Brain microvascular endothelial cell (primary cell): ENCODE measurements around the gene SMAD3.
A peak's percentile ranks its signal among the peaks of the same experiment; 100 is the strongest.

Experiments used
- DNase-seq: peaks from one replicate; pipeline ENCODE4 v3.0.0-alpha.2; 2020
- H3K27ac ChIP-seq: fragments of 250-450 bp; sonication (Bioruptor Pico); 2 replicates; pipeline ENCODE4 v1.5.1; 2020; ENCODE audit warnings: mild to moderate bottlenecking, moderate library complexity
- H3K27me3 ChIP-seq: fragments of 250-450 bp; sonication (Bioruptor Pico); replicated peaks from 2 replicates; pipeline ENCODE4 v1.5.1; 2020; ENCODE audit warnings: mild to moderate bottlenecking
- H3K36me3 ChIP-seq: fragments of 250-450 bp; sonication (Bioruptor Pico); replicated peaks from 2 replicates; pipeline ENCODE4 v1.5.1; 2020; ENCODE audit warnings: mild to moderate bottlenecking
- H3K4me3 ChIP-seq: 2 replicates; pipeline ENCODE4 v1.5.1; 2011; ENCODE audit warnings: low read depth, mild to moderate bottlenecking, control low read depth, low read length, moderate library complexity
- CTCF ChIP-seq: IDR thresholded peaks from 2 replicates; pipeline ENCODE4 v1.5.1; 2011; ENCODE audit warnings: low read depth, mild to moderate bottlenecking, moderate library complexity, low read length, control low read depth, inconsistent platforms; ENCODE audit errors: missing control alignments
- in situ Hi-C: cut with HindIII; loops from 2 replicates; pipeline ENCODE4 v1.10.0; 2017; ENCODE audit warnings: low sequenced_read_pairs, low pct_ligation_motif_present

SMAD3 gene

GRCh38 chr15:67095912-67096311 lies 30.5 kb downstream of the SMAD3 start:
- Histone ChIP-seq H3K27ac (peak overlapping the region; percentile 16), H3K27me3 (no peaks in the 10 kb centered on the region), H3K4me3 (no peak overlapping the region), H3K36me3 (peaks cover 79% of the 10 kb centered on the region)
- in situ Hi-C loops: no loop called here
- no peak for TF ChIP-seq CTCF
- DNase-seq: no peak

GRCh38 chr15:67096546-67097294 lies 31.3 kb downstream of the SMAD3 start:
- in situ Hi-C loops: no loop called here
- no peak for TF ChIP-seq CTCF

GRCh38 chr15:67097424-67097823 lies 32.0 kb downstream of the SMAD3 start:
- in situ Hi-C loops: no loop called here
- Histone ChIP-seq H3K36me3 (peaks cover 75% of the 10 kb centered on the region), H3K27me3 (no peaks in the 10 kb centered on the region), H3K4me3 (no peak overlapping the region), H3K27ac (peak overlapping the region; percentile 76)
- no peak for TF ChIP-seq CTCF
- DNase-seq: no peak

More at GRCh38 chr15:67096546-67097294, 31.3 kb downstream of the SMAD3 start:
- Histone ChIP-seq H3K4me3 (no peak overlapping the region), H3K27me3 (no peaks in the 10 kb centered on the region), H3K36me3 (peaks cover 80% of the 10 kb centered on the region), H3K27ac (peak overlapping the region; percentile 76)
- no peak for DNase-seq

- no peak overlapping the region for H3K4me3 ChIP-seq
- H3K36me3 ChIP-seq: peaks cover 77% of the 10 kb centered on the region
- H3K27me3 ChIP-seq: no peaks in the 10 kb centered on the region
- DNase-seq: peak; percentile 60
- H3K27ac ChIP-seq: peak overlapping the region; percentile 76
- no peak for TF ChIP-seq CTCF
- in situ Hi-C loops: no loop called here
Observed at GRCh38 chr15:67097930-67098740, 32.7 kb downstream of the SMAD3 start.

- Histone ChIP-seq H3K36me3 (peaks cover 77% of the 10 kb centered on the region), H3K27ac (peak overlapping the region; percentile 76), H3K27me3 (no peaks in the 10 kb centered on the region), H3K4me3 (no peak overlapping the region)
- in situ Hi-C loops: no loop called here
- no peak for TF ChIP-seq CTCF
- no peak for DNase-seq
Observed at GRCh38 chr15:67098768-67099282, 33.4 kb downstream of the SMAD3 start.
